ENCODE results near the gene POLR2B. TPM values are rescaled to one million over a fixed set of nuclear protein-coding genes. Genes with fewer than 3 reads are reported as not detected.

The POLR2B gene
- total RNA-seq, 1 experiment from 2014 or later: 117 TPM

GRCh38 chr4:56961107-56961500, 17.6 kb upstream of the POLR2B start:
- Mint-ChIP-seq H3K9me3 (no peaks in the 10 kb centered on the region), H3K4me3 (no peak overlapping the region), H3K36me3 (peaks cover 28% of the 10 kb centered on the region), H3K27ac (no peak overlapping the region), H3K4me1 (no peaks in the 10 kb centered on the region), H3K27me3 (ENCODE audit: low read depth) (no peaks in the 10 kb centered on the region)
- no peak for ATAC-seq
- ChIA-PET CTCF (interaction anchor here (0.9 to 2.9 kb wide), 7 partner anchors 13 to 139 kb away, joined by 3 to 18 read pairs (median 4); partner anchors contain the start of genes NOA1, POLR2B and SPINK2), POLR2A (no interaction called here)
- TF ChIP-seq ZNF121 (CRISPR knock-in tag; IDR thresholded peaks at IDR 0.05): peak; percentile 85
- no peak for TF ChIP-seq PREB (CRISPR knock-in tag; IDR thresholded peaks at IDR 0.05; ENCODE audit: borderline replicate concordance)
- no peak for DNase-seq (ENCODE audit: low spot score)

GRCh38 chr4:56971383-56971782, 7.3 kb upstream of the POLR2B start:
- ChIA-PET POLR2A (no interaction called here), CTCF (no interaction called here)
- Mint-ChIP-seq H3K27ac (no peak overlapping the region), H3K4me3 (no peak overlapping the region), H3K27me3 (ENCODE audit: low read depth) (no peaks in the 10 kb centered on the region), H3K9me3 (no peaks in the 10 kb centered on the region), H3K36me3 (peaks cover 69% of the 10 kb centered on the region), H3K4me1 (peaks cover 12% of the 10 kb centered on the region)
- no peak for TF ChIP-seq CDX4 (CRISPR knock-in tag; IDR thresholded peaks at IDR 0.05; ENCODE audit: borderline replicate concordance)
- no peak for TF ChIP-seq HMGXB4 (CRISPR knock-in tag; IDR thresholded peaks at IDR 0.05)
- TF ChIP-seq, protein P1, sequence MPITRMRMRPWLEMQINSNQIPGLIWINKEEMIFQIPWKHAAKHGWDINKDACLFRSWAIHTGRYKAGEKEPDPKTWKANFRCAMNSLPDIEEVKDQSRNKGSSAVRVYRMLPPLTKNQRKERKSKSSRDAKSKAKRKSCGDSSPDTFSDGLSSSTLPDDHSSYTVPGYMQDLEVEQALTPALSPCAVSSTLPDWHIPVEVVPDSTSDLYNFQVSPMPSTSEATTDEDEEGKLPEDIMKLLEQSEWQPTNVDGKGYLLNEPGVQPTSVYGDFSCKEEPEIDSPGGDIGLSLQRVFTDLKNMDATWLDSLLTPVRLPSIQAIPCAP (CRISPR knock-in tag; IDR thresholded peaks at IDR 0.05): no peak
- TF ChIP-seq, protein P2, sequence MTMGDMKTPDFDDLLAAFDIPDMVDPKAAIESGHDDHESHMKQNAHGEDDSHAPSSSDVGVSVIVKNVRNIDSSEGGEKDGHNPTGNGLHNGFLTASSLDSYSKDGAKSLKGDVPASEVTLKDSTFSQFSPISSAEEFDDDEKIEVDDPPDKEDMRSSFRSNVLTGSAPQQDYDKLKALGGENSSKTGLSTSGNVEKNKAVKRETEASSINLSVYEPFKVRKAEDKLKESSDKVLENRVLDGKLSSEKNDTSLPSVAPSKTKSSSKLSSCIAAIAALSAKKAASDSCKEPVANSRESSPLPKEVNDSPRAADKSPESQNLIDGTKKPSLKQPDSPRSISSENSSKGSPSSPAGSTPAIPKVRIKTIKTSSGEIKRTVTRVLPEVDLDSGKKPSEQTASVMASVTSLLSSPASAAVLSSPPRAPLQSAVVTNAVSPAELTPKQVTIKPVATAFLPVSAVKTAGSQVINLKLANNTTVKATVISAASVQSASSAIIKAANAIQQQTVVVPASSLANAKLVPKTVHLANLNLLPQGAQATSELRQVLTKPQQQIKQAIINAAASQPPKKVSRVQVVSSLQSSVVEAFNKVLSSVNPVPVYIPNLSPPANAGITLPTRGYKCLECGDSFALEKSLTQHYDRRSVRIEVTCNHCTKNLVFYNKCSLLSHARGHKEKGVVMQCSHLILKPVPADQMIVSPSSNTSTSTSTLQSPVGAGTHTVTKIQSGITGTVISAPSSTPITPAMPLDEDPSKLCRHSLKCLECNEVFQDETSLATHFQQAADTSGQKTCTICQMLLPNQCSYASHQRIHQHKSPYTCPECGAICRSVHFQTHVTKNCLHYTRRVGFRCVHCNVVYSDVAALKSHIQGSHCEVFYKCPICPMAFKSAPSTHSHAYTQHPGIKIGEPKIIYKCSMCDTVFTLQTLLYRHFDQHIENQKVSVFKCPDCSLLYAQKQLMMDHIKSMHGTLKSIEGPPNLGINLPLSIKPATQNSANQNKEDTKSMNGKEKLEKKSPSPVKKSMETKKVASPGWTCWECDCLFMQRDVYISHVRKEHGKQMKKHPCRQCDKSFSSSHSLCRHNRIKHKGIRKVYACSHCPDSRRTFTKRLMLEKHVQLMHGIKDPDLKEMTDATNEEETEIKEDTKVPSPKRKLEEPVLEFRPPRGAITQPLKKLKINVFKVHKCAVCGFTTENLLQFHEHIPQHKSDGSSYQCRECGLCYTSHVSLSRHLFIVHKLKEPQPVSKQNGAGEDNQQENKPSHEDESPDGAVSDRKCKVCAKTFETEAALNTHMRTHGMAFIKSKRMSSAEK (CRISPR knock-in tag; IDR thresholded peaks at IDR 0.05; ENCODE audit: borderline replicate concordance): no peak
- TF ChIP-seq, protein P3, sequence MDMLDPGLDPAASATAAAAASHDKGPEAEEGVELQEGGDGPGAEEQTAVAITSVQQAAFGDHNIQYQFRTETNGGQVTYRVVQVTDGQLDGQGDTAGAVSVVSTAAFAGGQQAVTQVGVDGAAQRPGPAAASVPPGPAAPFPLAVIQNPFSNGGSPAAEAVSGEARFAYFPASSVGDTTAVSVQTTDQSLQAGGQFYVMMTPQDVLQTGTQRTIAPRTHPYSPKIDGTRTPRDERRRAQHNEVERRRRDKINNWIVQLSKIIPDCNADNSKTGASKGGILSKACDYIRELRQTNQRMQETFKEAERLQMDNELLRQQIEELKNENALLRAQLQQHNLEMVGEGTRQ (CRISPR knock-in tag; IDR thresholded peaks at IDR 0.05): no peak
- no peak for TF ChIP-seq FOXP1 (CRISPR knock-in tag; IDR thresholded peaks at IDR 0.05; ENCODE audit: borderline replicate concordance)
- no peak for TF ChIP-seq SOX15 (CRISPR knock-in tag; IDR thresholded peaks at IDR 0.05)
- no peak for TF ChIP-seq MXD4 (CRISPR knock-in tag; IDR thresholded peaks at IDR 0.05; ENCODE audit: borderline replicate concordance)
- no peak for TF ChIP-seq TEAD4 (CRISPR knock-in tag; IDR thresholded peaks at IDR 0.05)
- TF ChIP-seq EMX1 (CRISPR knock-in tag; IDR thresholded peaks at IDR 0.05): no peak
- no peak for TF ChIP-seq CBFB (CRISPR knock-in tag; IDR thresholded peaks at IDR 0.05; ENCODE audit: low read depth)
- TF ChIP-seq SMAD4 (CRISPR knock-in tag; IDR thresholded peaks at IDR 0.05): no peak
- TF ChIP-seq ZNF416 (CRISPR knock-in tag; IDR thresholded peaks at IDR 0.05): no peak
- no peak for TF ChIP-seq NFE2L1 (CRISPR knock-in tag; IDR thresholded peaks at IDR 0.05)
- TF ChIP-seq CREB1 (CRISPR knock-in tag; IDR thresholded peaks at IDR 0.05): no peak
- no peak for TF ChIP-seq STAT6 (CRISPR knock-in tag; conservative IDR thresholded peaks at IDR 0.05; ENCODE audit: low read depth)
- TF ChIP-seq MYBL2 (CRISPR knock-in tag; IDR thresholded peaks at IDR 0.05): no peak
- no peak for TF ChIP-seq ELF4 (CRISPR knock-in tag; IDR thresholded peaks at IDR 0.05; ENCODE audit: low read depth)
- DNase-seq (ENCODE audit: low spot score) (no peak), ATAC-seq (no peak)
